ENCODE data around the gene MUC16.

DNA sequence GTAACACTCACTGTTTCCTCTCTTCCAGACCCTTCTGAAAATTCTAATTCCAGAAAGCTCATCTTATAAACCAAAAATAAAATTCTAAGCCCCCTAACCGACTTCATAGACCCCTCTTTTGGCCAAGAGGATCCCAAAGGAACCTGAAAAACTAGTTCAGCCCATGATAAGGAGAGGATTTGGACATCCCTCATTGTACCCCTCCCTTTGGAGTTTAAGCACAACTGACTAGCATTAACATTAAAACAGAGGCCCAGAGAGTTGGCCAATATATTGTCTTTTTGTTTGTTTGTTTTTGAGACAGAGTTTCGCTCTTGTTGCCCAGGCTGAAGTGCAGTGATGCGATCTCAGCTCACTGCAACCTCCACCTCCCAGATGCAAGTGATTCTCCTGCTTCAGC lies 34.2 kb upstream of the MUC16 start:
- TF ChIP-seq TAF1 (IDR thresholded peaks at IDR 0.05; ENCODE audit: borderline replicate concordance, insufficient read depth, low read length) (no peak), REST (IDR thresholded peaks at IDR 0.05; ENCODE audit: insufficient read depth in 1 of 2, low read depth in 2 of 2, low read length in 2 of 2) (no peak), POLR2AphosphoS5 (IDR thresholded peaks at IDR 0.05; ENCODE audit: low read depth, low read length) (no peak), SIN3A (IDR thresholded peaks at IDR 0.05; ENCODE audit: borderline replicate concordance, insufficient read depth, low read length) (no peak), FOXP2 (optimal IDR thresholded peaks at IDR 0.05; ENCODE audit: borderline replicate concordance, extremely low read depth, extremely low read length, insufficient read depth) (no peak)
